Nephron progenitor cell (in vitro differentiated cells): ENCODE measurements around the gene ANO10.

Source experiments
- DNase-seq: peaks from one replicate; pipeline ENCODE4 v3.0.0; 2021
- H3K27ac Mint-ChIP-seq: 2 replicates; pipeline ENCODE4 v1.8.0; 2021; ENCODE audit warnings: mild to moderate bottlenecking, moderate library complexity, mixed read lengths
- H3K27me3 Mint-ChIP-seq: 2 replicates; pipeline ENCODE4 v1.8.0; 2021; ENCODE audit warnings: mild to moderate bottlenecking, low read depth, mixed read lengths; ENCODE audit not compliant: poor library complexity
- H3K36me3 Mint-ChIP-seq: 2 replicates; pipeline ENCODE4 v1.8.0; 2021; ENCODE audit warnings: low read depth, mixed read lengths
- H3K4me1 Mint-ChIP-seq: 2 replicates; pipeline ENCODE4 v1.8.0; 2021; ENCODE audit warnings: mixed read lengths
- H3K4me3 Mint-ChIP-seq: 2 replicates; pipeline ENCODE4 v1.8.0; 2021; ENCODE audit warnings: mild to moderate bottlenecking, moderate library complexity, mixed read lengths
- H3K9me3 Mint-ChIP-seq: 2 replicates; pipeline ENCODE4 v1.8.0; 2021; ENCODE audit warnings: mild to moderate bottlenecking, moderate library complexity, mixed read lengths
- CTCF ChIP-seq: fragments of 200-600 bp; sonication (generic); IDR thresholded peaks from 2 replicates; pipeline ENCODE4 v1.5.0; 2021; ENCODE audit warnings: antibody characterized with exemption

Gene ANO10

GRCh38 chr3:43366885-43367284 is 254.9 kb downstream of the ANO10 start:
- no peaks in the 10 kb centered on the region for H3K9me3 Mint-ChIP-seq
- no peak for TF ChIP-seq CTCF
- no peak for DNase-seq
- peak overlapping the region; percentile 93 for H3K27ac Mint-ChIP-seq
- peaks cover 2% of the 10 kb centered on the region for H3K27me3 Mint-ChIP-seq
- H3K4me3 Mint-ChIP-seq = no peak overlapping the region
- H3K36me3 Mint-ChIP-seq = no peaks in the 10 kb centered on the region
- peaks cover 26% of the 10 kb centered on the region for H3K4me1 Mint-ChIP-seq

DNA sequence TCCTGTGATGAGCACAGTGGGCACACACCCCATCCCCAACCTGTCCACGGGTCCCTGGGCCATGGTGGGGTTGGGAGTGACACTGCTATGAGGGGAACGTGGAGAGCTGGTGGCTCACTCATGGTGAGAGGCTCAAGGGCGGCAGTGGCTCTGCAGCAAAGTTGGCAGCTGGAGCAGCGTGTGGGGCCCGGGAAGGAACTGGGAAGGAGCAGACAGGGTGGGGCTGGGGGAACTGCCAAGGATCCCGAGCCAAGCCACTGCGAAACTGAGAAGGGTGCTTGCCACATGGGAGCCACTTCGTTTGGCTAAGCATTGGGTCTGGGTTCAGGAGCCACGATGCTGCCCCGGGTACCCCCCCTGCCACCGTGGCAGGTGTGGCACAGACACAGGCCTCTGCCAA is 255.3 kb downstream of the ANO10 start:
- no peak for DNase-seq
- Mint-ChIP-seq H3K9me3 (no peaks in the 10 kb centered on the region), H3K27me3 (no peaks in the 10 kb centered on the region), H3K4me1 (peaks cover 23% of the 10 kb centered on the region), H3K4me3 (no peak overlapping the region), H3K27ac (no peak overlapping the region), H3K36me3 (no peaks in the 10 kb centered on the region)
- TF ChIP-seq CTCF = no peak

- no peak overlapping the region for H3K4me3 Mint-ChIP-seq
- H3K4me1 Mint-ChIP-seq = peaks cover 17% of the 10 kb centered on the region
Measured at GRCh38 chr3:43365601-43366305, 256.1 kb downstream of the ANO10 start.

GRCh38 chr3:43364926-43365325 is 256.9 kb downstream of the ANO10 start:
- TF ChIP-seq CTCF = no peak
- no peaks in the 10 kb centered on the region for H3K36me3 Mint-ChIP-seq
- H3K4me3 Mint-ChIP-seq = no peak overlapping the region
- peak overlapping the region; percentile 36 for H3K27ac Mint-ChIP-seq
- H3K4me1 Mint-ChIP-seq = peaks cover 9% of the 10 kb centered on the region
- DNase-seq = no peak
- H3K27me3 Mint-ChIP-seq = no peaks in the 10 kb centered on the region
- H3K9me3 Mint-ChIP-seq = no peaks in the 10 kb centered on the region

More at GRCh38 chr3:43365601-43366305, 256.1 kb downstream of the ANO10 start:
- Mint-ChIP-seq H3K36me3 (no peaks in the 10 kb centered on the region), H3K9me3 (no peaks in the 10 kb centered on the region), H3K27me3 (no peaks in the 10 kb centered on the region), H3K27ac (no peak overlapping the region)
- DNase-seq = no peak
- no peak for TF ChIP-seq CTCF

DNA sequence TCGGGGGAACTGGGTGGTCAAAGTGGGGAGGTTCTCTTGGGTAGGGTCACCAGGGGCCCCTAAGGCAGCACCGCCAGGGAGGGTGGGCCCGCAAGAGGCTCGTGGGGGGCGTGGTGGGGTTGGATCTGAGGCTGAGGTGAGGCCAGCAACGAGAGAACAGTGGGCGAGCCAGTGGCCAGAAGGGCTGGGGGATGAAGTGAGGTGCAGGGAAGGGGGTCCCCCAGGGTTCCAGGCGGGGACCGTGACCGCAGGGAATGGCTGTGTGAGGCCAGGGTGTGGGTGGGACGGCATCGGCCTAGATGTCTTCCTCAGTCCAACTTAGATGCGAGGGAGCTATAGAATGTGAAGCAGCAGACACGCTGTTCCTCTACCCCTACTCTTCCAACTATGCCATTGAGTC is 257.3 kb downstream of the ANO10 start:
- H3K4me1 Mint-ChIP-seq = peaks cover 6% of the 10 kb centered on the region
- no peaks in the 10 kb centered on the region for H3K9me3 Mint-ChIP-seq
- no peak overlapping the region for H3K27ac Mint-ChIP-seq
- no peaks in the 10 kb centered on the region for H3K36me3 Mint-ChIP-seq
- no peak for DNase-seq
- H3K4me3 Mint-ChIP-seq = no peak overlapping the region
- no peak for TF ChIP-seq CTCF
- no peaks in the 10 kb centered on the region for H3K27me3 Mint-ChIP-seq

- no peak for DNase-seq
- Mint-ChIP-seq H3K27me3 (no peaks in the 10 kb centered on the region), H3K27ac (peak overlapping the region; percentile 91), H3K36me3 (no peaks in the 10 kb centered on the region), H3K4me3 (no peak overlapping the region), H3K4me1 (peaks cover 6% of the 10 kb centered on the region), H3K9me3 (no peaks in the 10 kb centered on the region)
- no peak for TF ChIP-seq CTCF
Measured at GRCh38 chr3:43363621-43364266, 258.1 kb downstream of the ANO10 start.
